Prostate gland (tissue), 2 donors: ENCODE measurements around the gene RNF187.

Source experiments
- CTCF ChIP-seq, 4 experiments: fragments of 200-600 bp in 2 of 4; fragments of 450-650 bp in 2 of 4; sonication (generic) in 2 of 4; IDR thresholded peaks; 1 replicate in 3 of 4; 2 replicates in 1 of 4; pipeline ENCODE4 v1.5.1; 2016 to 2019; ENCODE audit warnings: antibody characterized with exemption in 4 of 4, mild to moderate bottlenecking in 2 of 4, moderate library complexity in 2 of 4
- POLR2AphosphoS5 ChIP-seq: sonication (generic); formaldehyde crosslinking; IDR thresholded peaks from one replicate; pipeline ENCODE4 v1.6.1; 2017; ENCODE audit warnings: antibody characterized with exemption

DNA sequence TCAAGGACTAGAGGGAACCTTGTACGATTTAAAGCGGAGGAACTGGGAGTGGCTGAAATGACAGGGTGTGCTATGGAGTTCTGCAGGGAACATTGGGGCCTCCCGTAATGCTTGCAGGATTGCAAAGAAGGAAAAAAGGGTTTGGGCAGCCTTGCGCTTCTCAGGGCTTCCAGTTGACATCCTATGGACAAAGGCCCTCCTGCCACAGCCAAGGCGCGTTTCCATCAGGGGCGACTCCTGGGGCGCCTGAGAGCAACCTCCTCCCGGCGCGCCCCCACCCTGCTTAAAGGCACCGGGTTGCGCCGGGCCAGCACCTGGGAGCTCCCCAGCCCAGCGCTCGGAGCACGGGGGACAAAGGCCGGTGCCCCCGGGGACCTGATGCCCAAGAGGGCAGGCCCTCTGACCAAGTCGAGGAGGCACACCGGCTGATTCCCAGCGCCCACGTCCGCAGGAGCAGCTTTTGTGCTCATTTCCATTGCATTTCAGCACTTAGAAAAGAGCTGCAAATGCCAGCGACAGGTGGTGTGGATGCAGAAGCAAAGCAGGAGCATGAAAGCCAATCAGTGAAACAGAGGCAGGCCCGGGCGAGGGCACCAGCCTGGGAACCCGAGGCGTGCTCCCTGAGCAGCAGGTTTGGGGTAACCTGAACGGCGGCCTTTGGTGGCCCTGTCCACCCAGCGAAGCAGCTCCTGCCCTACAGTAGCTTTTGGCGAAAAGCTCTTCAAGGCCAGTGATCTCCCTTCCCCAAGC is 17.6 kb upstream of the RNF187 start:
- no peak for TF ChIP-seq CTCF (IDR thresholded peaks at IDR 0.05)
- TF ChIP-seq POLR2AphosphoS5: no peak
